Gastroesophageal sphincter (tissue), 3 donors: ENCODE measurements around the gene PLAC8.

ENCODE experiments used
- POLR2AphosphoS5 ChIP-seq: sonication (generic); formaldehyde crosslinking; IDR thresholded peaks from one replicate; pipeline ENCODE4 v1.6.1; 2017; ENCODE audit warnings: antibody characterized with exemption
- TF ChIP-seq, protein P1 (sequence below), 4 experiments: fragments of 200-600 bp in 2 of 4; fragments of 450-650 bp in 2 of 4; sonication (generic) in 1 of 4; IDR thresholded peaks; one replicate each; pipeline ENCODE4 v1.5.1; 2017 to 2019; ENCODE audit warnings: antibody characterized with exemption in 4 of 4, mild to moderate bottlenecking in 2 of 4, moderate library complexity in 2 of 4

GRCh38 chr4:83109480-83110222, 4.9 kb downstream of the PLAC8 start:
- TF ChIP-seq POLR2AphosphoS5 = no peak
- TF ChIP-seq, protein P1, sequence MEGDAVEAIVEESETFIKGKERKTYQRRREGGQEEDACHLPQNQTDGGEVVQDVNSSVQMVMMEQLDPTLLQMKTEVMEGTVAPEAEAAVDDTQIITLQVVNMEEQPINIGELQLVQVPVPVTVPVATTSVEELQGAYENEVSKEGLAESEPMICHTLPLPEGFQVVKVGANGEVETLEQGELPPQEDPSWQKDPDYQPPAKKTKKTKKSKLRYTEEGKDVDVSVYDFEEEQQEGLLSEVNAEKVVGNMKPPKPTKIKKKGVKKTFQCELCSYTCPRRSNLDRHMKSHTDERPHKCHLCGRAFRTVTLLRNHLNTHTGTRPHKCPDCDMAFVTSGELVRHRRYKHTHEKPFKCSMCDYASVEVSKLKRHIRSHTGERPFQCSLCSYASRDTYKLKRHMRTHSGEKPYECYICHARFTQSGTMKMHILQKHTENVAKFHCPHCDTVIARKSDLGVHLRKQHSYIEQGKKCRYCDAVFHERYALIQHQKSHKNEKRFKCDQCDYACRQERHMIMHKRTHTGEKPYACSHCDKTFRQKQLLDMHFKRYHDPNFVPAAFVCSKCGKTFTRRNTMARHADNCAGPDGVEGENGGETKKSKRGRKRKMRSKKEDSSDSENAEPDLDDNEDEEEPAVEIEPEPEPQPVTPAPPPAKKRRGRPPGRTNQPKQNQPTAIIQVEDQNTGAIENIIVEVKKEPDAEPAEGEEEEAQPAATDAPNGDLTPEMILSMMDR (IDR thresholded peaks at IDR 0.05) = no peak
